Neural progenitor cell (in vitro differentiated cells): ENCODE data around the gene KCNC3.

Source experiments
- CTCF ChIP-seq: fragments of 200-600 bp; sonication (generic); IDR thresholded peaks from 2 replicates; pipeline ENCODE4 v1.5.1; 2017; ENCODE audit warnings: antibody characterized with exemption, mild to moderate bottlenecking
- EZH2 ChIP-seq: fragments of 200-600 bp; sonication (generic); IDR thresholded peaks from 2 replicates; pipeline ENCODE4 v1.6.1; 2017; ENCODE audit warnings: antibody characterized with exemption, mild to moderate bottlenecking, moderate library complexity
- EZH2phosphoT487 ChIP-seq: fragments of 200-600 bp; sonication (generic); IDR thresholded peaks from 2 replicates; pipeline ENCODE4 v1.6.1; 2017; ENCODE audit warnings: antibody characterized with exemption

GRCh38 chr19:50313812-50314536 lies 15.2 kb downstream of the KCNC3 start:
- TF ChIP-seq CTCF, result peak; percentile 33
- peak; percentile 11 for TF ChIP-seq EZH2
- peak; percentile 37 for TF ChIP-seq EZH2phosphoT487
